ENCODE results near the gene ADISSP. TPM values are rescaled to one million over a fixed set of nuclear protein-coding genes. Genes with fewer than 3 reads are reported as not detected.

Gene ADISSP
- total and polyA plus RNA-seq, 2 donors (not counting 3 experiments of a cell fraction or from before 2014, with no cell fraction given) = 55.0 to 67.5 TPM

DNA sequence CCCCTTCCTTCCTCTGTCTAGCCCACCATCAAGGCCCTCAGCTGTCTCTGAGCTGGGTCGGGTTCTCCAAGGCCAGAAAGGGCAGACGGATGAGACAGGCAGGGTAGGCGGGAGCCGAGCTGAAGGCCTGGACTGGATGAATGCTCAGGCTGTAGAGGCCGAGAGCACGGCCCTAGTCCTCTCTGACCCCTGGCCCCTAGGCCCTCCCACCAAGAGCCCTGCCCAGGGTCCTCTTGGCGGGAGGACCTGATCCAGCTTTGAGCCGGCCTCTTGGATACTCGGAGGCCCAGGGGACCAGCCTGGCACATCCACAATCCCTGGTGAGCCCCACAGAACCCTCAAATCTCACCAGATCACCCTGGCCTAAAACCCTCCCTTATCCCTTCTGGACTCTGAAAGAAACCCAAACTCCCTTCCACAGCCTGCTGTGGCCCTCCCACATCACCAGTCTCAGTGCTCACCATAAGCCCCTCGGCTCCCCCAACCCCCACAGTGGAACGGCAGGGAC is 8.2 kb downstream of the ADISSP start:
- FAIRE-seq = no peak
- Histone ChIP-seq H3K9me3 (replicated peaks; ENCODE audit: control insufficient read depth, insufficient read depth, low read length) (no peaks in the 10 kb centered on the region), H2AFZ (ENCODE audit: low read depth, low read length) (no peak overlapping the region), H3K4me2 (ENCODE audit: insufficient read depth, low read length) (no peak overlapping the region), H3K4me1 (ENCODE audit: control insufficient read depth, extremely low read depth, insufficient read depth, low read length) (no peaks in the 10 kb centered on the region), H3K27me3 (ENCODE audit: control insufficient read depth in 2 of 2, insufficient read depth in 2 of 2, low read length in 2 of 2) (no peaks in the 10 kb centered on the region), H3K36me3 (ENCODE audit: control insufficient read depth in 2 of 2, extremely low read depth in 1 of 2, insufficient read depth in 2 of 2, low read length in 2 of 2) (peaks cover 0 to 9% of the 10 kb centered on the region in 2 experiments), H3K9ac (replicated peaks; ENCODE audit: extremely low read depth, insufficient read depth, low read length) (no peak overlapping the region), H4K20me1 (replicated peaks; ENCODE audit: control insufficient read depth, extremely low read depth, insufficient read depth, low read length) (no peaks in the 10 kb centered on the region), H3K27ac (ENCODE audit: insufficient read depth, low read depth, low read length) (no peak overlapping the region), H3K4me3 (replicated peaks in 1 of 3; ENCODE audit: insufficient read depth in 1 of 3, low read depth in 1 of 3, low read length in 3 of 3) (no peak overlapping the region), H3K79me2 (ENCODE audit: control insufficient read depth, insufficient read depth, low read length) (no peaks in the 10 kb centered on the region), H3K9me1 (replicated peaks; ENCODE audit: control insufficient read depth, extremely low read depth, insufficient read depth, low read length) (no peaks in the 10 kb centered on the region)
- BruUV-seq (replicated peaks) = no TSS peak
- DNase-seq (ENCODE audit: low read depth, low spot score) = no peak
- ChIA-PET POLR2A (no interaction called here), CTCF (interaction anchor here (1.2 to 2.7 kb wide), 5 partner anchors 9 to 196 kb away, joined by 3 to 7 read pairs (median 4); partner anchors contain the start of gene ADISSP)
- TF ChIP-seq JUN (IDR thresholded peaks at IDR 0.05; ENCODE audit: borderline replicate concordance, insufficient read depth, insufficient read length, low read depth) (no peak), MYC (IDR thresholded peaks at IDR 0.05; ENCODE audit: low read depth, low read length) (no peak), POLR2AphosphoS5 (IDR thresholded peaks at IDR 0.05; ENCODE audit: insufficient read depth, low read depth, low read length) (no peak), EZH2 (IDR thresholded peaks at IDR 0.05; ENCODE audit: borderline replicate concordance, low read depth, low read length, severe bottlenecking) (no peak), POLR2A (IDR thresholded peaks at IDR 0.05; ENCODE audit: low read depth, low read length) (no peak), FOS (IDR thresholded peaks at IDR 0.05; ENCODE audit: borderline replicate concordance, insufficient read depth, low read length) (no peak), GATA2 (IDR thresholded peaks at IDR 0.05; ENCODE audit: insufficient read depth, insufficient read length, low read depth, low read length) (no peak)
- TF ChIP-seq, protein P1, sequence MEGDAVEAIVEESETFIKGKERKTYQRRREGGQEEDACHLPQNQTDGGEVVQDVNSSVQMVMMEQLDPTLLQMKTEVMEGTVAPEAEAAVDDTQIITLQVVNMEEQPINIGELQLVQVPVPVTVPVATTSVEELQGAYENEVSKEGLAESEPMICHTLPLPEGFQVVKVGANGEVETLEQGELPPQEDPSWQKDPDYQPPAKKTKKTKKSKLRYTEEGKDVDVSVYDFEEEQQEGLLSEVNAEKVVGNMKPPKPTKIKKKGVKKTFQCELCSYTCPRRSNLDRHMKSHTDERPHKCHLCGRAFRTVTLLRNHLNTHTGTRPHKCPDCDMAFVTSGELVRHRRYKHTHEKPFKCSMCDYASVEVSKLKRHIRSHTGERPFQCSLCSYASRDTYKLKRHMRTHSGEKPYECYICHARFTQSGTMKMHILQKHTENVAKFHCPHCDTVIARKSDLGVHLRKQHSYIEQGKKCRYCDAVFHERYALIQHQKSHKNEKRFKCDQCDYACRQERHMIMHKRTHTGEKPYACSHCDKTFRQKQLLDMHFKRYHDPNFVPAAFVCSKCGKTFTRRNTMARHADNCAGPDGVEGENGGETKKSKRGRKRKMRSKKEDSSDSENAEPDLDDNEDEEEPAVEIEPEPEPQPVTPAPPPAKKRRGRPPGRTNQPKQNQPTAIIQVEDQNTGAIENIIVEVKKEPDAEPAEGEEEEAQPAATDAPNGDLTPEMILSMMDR (IDR thresholded peaks at IDR 0.05; ENCODE audit: extremely low read depth in 1 of 2, insufficient read depth in 1 of 2, low read depth in 1 of 2, low read length in 2 of 2) = no peak
- TF ChIP-seq, protein P2, sequence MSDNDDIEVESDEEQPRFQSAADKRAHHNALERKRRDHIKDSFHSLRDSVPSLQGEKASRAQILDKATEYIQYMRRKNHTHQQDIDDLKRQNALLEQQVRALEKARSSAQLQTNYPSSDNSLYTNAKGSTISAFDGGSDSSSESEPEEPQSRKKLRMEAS (IDR thresholded peaks at IDR 0.05; ENCODE audit: insufficient read depth, insufficient read length) = no peak
- intact Hi-C loops (cut with micrococcal nuclease) = no loop called here
- dilution Hi-C loops (cut with MboI; ENCODE audit: extremely low pct_ligation_motif_present, low sequenced_read_pairs) = no loop called here

Measured in endothelial cell of umbilical vein (primary cell).